Panc1 (cell line): ENCODE data around the gene AFG1L. TPM values are rescaled to one million over a fixed set of nuclear protein-coding genes. Genes with fewer than 3 reads are reported as not detected.

ENCODE experiments used
- ATAC-seq: fragments of 200-7000 bp; cut with Tn5 transposase; 2 replicates; pipeline ENCODE4 v1.9.1; 2020; ENCODE audit warnings: mild to moderate bottlenecking, moderate library complexity
- BruUV-seq: library from RNA; stranded (reverse); fragments of 400-500 nt; replicated peaks from 2 replicates; lab custom pipeline; 2021; lab: Mats Ljungman, UMichigan
- CTCF ChIA-PET: fragments of 300-600 bp; sonication (Branson Sonifier 250); formaldehyde crosslinking; loops from one replicate; lab custom pipeline; 2022; ENCODE audit warnings: antibody characterized with exemption; lab: Charles Lee
- POLR2A ChIA-PET: fragments of 300-600 bp; sonication (Branson Sonifier 250); formaldehyde crosslinking; loops from one replicate; lab custom pipeline; 2022; ENCODE audit warnings: antibody characterized with exemption; lab: Charles Lee
- DNase-seq: peaks from one replicate; pipeline ENCODE4 v3.0.0-alpha.2; 2010; ENCODE audit warnings: low read depth, low spot score
- H3K27ac ChIP-seq: 2 replicates; pipeline ENCODE4 v1.5.1; 2011; ENCODE audit warnings: mild to moderate bottlenecking, low read length, inconsistent platforms
- H3K27me3 ChIP-seq: fragments of 200-500 bp; sonication (Bioruptor generic); 2 replicates; pipeline ENCODE4 v1.6.0; 2014; ENCODE audit warnings: low read length, inconsistent platforms; ENCODE audit not compliant: control insufficient read depth, insufficient read depth
- H3K36me3 ChIP-seq: fragments of 200-500 bp; sonication (Bioruptor generic); 2 replicates; pipeline ENCODE4 v1.5.1; 2014; ENCODE audit warnings: inconsistent platforms, mild to moderate bottlenecking, low read length, moderate library complexity; ENCODE audit not compliant: control insufficient read depth, insufficient read depth
- H3K4me1 ChIP-seq: 2 replicates; pipeline ENCODE4 v1.5.1; 2011; ENCODE audit warnings: inconsistent platforms, mild to moderate bottlenecking, low read length, moderate library complexity; ENCODE audit not compliant: control insufficient read depth, insufficient read depth
- H3K4me3 ChIP-seq, 2 experiments: 2 replicates each; pipeline ENCODE4 v1.5.1; 2011 to 2012; ENCODE audit warnings: low read depth in 2 of 2, low read length in 2 of 2, mild to moderate bottlenecking in 2 of 2, inconsistent platforms in 1 of 2, moderate library complexity in 1 of 2
- H3K9me3 ChIP-seq: fragments of 200-500 bp; sonication (Bioruptor generic); 2 replicates; pipeline ENCODE4 v1.5.1; 2014; ENCODE audit warnings: low read depth, mild to moderate bottlenecking, inconsistent platforms, low read length, moderate library complexity; ENCODE audit not compliant: control insufficient read depth, insufficient read depth
- POLR2AphosphoS5 ChIP-seq: IDR thresholded peaks from 2 replicates; pipeline ENCODE4 v1.6.1; 2012; ENCODE audit warnings: mild to moderate bottlenecking, low read depth, low read length, moderate library complexity
- SIN3A ChIP-seq: IDR thresholded peaks from 2 replicates; pipeline ENCODE4 v1.6.1; 2012; ENCODE audit warnings: low read depth, mild to moderate bottlenecking, low read length, moderate library complexity, borderline replicate concordance; ENCODE audit not compliant: insufficient read depth
- TCF7L2 ChIP-seq: IDR thresholded peaks from 2 replicates; pipeline ENCODE4 v1.6.1; 2011; ENCODE audit warnings: mild to moderate bottlenecking, low read depth, low read length, inconsistent platforms
- in situ Hi-C: cut with HindIII; loops from 2 replicates; pipeline ENCODE4 v1.10.0; 2016; ENCODE audit warnings: low sequenced_read_pairs, low pct_unique_long_range_greater_than_20kb
- intact Hi-C: fragments of 100-400 bp; cut with micrococcal nuclease; formaldehyde crosslinking; loops from one replicate; pipeline ENCODE4 v1.10.0; 2022; ENCODE audit not compliant: unreplicated experiment
- total RNA-seq: library from RNA; stranded (reverse); gene quantifications from one replicate; pipeline ENCODE4 v1.2.1, GENCODE V29; 2021; ENCODE audit not compliant: unreplicated experiment
- TF ChIP-seq, protein P1 (sequence below): fragments of 450-650 bp; IDR thresholded peaks from 2 replicates; pipeline ENCODE4 v1.5.1; 2017; ENCODE audit warnings: mild to moderate bottlenecking
- TF ChIP-seq, protein P2 (sequence below), 2 experiments: IDR thresholded peaks; 2 replicates each; pipeline ENCODE4 v1.6.1; 2011 to 2012; ENCODE audit warnings: low read depth in 2 of 2, control low read depth in 1 of 2, low read length in 1 of 2, mild to moderate bottlenecking in 1 of 2, moderate library complexity in 1 of 2; ENCODE audit not compliant: insufficient read depth in 1 of 2

Gene AFG1L
- total RNA-seq, 1 experiment from 2014 or later, result 12.4 TPM

DNA sequence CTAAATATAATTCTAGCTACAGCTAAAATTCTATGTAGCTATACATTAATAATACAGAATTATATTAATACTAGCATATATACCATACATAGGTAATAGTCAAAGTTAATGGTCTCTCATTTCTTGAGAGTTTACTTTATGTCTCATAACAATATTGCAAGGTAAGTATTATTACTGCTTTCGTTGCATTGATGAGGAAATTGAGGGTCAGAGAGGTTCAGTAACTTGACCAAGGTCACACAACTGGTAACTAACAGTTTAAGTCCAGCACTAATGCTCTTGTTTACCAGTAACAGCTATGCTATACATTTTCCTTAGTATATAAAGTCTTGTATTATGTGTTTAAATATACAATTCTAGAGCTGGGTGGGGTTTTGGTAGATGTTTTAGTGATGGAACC, 67.6 kb downstream of the AFG1L start:
- Histone ChIP-seq H3K4me1 (no peaks in the 10 kb centered on the region), H3K27me3 (no peaks in the 10 kb centered on the region), H3K27ac (no peak overlapping the region), H3K4me3 (no peak overlapping the region), H3K9me3 (no peaks in the 10 kb centered on the region), H3K36me3 (no peaks in the 10 kb centered on the region)
- ChIA-PET CTCF (no interaction called here), POLR2A (no interaction called here)
- DNase-seq (no peak), ATAC-seq (no peak)
- in situ Hi-C loops, result no loop called here
- no TSS peak for BruUV-seq
- TF ChIP-seq, protein P1, sequence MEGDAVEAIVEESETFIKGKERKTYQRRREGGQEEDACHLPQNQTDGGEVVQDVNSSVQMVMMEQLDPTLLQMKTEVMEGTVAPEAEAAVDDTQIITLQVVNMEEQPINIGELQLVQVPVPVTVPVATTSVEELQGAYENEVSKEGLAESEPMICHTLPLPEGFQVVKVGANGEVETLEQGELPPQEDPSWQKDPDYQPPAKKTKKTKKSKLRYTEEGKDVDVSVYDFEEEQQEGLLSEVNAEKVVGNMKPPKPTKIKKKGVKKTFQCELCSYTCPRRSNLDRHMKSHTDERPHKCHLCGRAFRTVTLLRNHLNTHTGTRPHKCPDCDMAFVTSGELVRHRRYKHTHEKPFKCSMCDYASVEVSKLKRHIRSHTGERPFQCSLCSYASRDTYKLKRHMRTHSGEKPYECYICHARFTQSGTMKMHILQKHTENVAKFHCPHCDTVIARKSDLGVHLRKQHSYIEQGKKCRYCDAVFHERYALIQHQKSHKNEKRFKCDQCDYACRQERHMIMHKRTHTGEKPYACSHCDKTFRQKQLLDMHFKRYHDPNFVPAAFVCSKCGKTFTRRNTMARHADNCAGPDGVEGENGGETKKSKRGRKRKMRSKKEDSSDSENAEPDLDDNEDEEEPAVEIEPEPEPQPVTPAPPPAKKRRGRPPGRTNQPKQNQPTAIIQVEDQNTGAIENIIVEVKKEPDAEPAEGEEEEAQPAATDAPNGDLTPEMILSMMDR, result no peak
- no peak for TF ChIP-seq SIN3A
- TF ChIP-seq POLR2AphosphoS5, result no peak
- TF ChIP-seq, protein P2, sequence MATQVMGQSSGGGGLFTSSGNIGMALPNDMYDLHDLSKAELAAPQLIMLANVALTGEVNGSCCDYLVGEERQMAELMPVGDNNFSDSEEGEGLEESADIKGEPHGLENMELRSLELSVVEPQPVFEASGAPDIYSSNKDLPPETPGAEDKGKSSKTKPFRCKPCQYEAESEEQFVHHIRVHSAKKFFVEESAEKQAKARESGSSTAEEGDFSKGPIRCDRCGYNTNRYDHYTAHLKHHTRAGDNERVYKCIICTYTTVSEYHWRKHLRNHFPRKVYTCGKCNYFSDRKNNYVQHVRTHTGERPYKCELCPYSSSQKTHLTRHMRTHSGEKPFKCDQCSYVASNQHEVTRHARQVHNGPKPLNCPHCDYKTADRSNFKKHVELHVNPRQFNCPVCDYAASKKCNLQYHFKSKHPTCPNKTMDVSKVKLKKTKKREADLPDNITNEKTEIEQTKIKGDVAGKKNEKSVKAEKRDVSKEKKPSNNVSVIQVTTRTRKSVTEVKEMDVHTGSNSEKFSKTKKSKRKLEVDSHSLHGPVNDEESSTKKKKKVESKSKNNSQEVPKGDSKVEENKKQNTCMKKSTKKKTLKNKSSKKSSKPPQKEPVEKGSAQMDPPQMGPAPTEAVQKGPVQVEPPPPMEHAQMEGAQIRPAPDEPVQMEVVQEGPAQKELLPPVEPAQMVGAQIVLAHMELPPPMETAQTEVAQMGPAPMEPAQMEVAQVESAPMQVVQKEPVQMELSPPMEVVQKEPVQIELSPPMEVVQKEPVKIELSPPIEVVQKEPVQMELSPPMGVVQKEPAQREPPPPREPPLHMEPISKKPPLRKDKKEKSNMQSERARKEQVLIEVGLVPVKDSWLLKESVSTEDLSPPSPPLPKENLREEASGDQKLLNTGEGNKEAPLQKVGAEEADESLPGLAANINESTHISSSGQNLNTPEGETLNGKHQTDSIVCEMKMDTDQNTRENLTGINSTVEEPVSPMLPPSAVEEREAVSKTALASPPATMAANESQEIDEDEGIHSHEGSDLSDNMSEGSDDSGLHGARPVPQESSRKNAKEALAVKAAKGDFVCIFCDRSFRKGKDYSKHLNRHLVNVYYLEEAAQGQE (IDR thresholded peaks at IDR 0.05; ENCODE audit: insufficient read depth in 1 of 2, low read depth in 2 of 2, low read length in 1 of 2), result no peak
- no peak for TF ChIP-seq TCF7L2
- intact Hi-C loops, result no loop called here

DNA sequence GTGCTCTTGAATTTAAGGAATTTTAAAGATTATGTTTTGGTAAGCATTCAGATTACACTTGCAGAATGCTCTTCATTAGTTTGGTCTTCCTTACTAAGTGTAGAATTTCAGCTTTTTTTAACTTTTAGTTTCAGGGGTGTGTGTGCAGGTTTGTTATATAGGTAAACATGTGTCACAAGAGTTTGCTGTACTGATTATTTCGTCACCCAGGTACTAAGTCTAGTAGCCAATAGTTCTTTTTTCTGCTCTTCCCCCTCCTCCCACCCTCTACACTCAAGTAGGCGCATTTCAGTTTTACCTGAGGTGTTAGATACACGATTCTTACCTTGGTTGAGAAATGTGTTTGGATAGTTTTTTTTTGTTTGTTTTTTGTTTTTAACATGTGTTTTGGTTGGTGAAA, 68.3 kb downstream of the AFG1L start:
- H3K4me1 ChIP-seq, result no peaks in the 10 kb centered on the region
- ATAC-seq, result no peak
- POLR2A ChIA-PET, result no interaction called here
- intact Hi-C loops, result no loop called here
- no peaks in the 10 kb centered on the region for H3K36me3 ChIP-seq
- BruUV-seq, result no TSS peak
- no peak overlapping the region for H3K4me3 ChIP-seq
- TF ChIP-seq SIN3A (no peak), TCF7L2 (no peak), POLR2AphosphoS5 (no peak)
- TF ChIP-seq, protein P1, result no peak
- TF ChIP-seq, protein P2 (IDR thresholded peaks at IDR 0.05; ENCODE audit: insufficient read depth in 1 of 2, low read depth in 2 of 2, low read length in 1 of 2), result no peak
- no peaks in the 10 kb centered on the region for H3K27me3 ChIP-seq
- no peak overlapping the region for H3K27ac ChIP-seq
- in situ Hi-C loops, result no loop called here
- DNase-seq, result no peak
- CTCF ChIA-PET, result no interaction called here
- H3K9me3 ChIP-seq, result no peaks in the 10 kb centered on the region
